ENCODE data around the gene UXS1. TPM values are rescaled to one million over a fixed set of nuclear protein-coding genes. Genes with fewer than 3 reads are reported as not detected.

The UXS1 gene
- total RNA-seq, 1 experiment from 2014 or later: 46.3 TPM

DNA sequence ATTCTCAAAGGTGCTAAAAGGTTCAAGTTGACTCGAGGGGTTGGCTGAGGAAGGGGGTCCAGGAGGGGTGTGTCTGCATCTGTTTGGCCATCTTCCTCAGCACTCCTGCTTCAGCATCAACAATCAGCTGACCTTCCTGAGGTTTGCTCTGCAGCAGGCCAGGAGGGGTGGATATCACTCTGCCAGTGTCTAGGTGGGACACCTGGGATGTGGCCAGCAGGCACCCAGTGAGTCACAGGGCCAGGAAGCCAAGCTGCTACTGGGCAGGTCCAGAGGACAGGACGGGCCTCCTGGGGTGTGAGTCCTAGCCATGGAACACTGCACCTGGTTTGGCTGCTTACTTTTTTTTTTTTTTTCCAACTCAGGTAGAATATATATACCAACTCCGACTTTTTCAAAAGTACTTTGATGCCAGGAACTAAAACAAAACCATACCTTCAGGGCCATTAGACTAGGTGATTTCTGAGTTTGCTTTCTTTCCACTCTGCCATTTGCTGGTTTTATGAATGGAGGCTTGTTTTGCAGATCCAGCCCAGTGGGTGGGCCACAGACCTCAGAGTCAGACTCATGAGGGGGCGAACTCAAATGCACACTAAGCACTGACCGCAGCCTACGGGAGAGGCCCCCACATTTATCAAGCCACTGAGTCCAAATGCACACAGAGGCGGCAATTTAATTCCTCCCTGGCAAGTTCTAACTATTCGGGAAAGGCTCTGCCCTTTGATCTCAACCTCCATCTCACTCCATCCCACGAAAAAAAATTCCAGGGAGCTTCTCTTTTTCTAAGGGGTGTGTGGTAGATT, 76.0 kb downstream of the UXS1 start:
- peaks cover 3% of the 10 kb centered on the region; the same call in 1 of the 2 replicates for H3K4me1 ChIP-seq (ENCODE audit: insufficient read depth, low read length)
- peaks cover 22 to 24% of the 10 kb centered on the region in 2 experiments for H3K4me1 Mint-ChIP-seq
- peak overlapping the region in 2 of 3 experiments; percentile 63 to 73; a peak in 3 of 7 replicates for H3K27ac Mint-ChIP-seq

More for the DNA sequence above, 76.0 kb downstream of the UXS1 start:
- no peak overlapping the region for H2BK15ac ChIP-seq (ENCODE audit: low read depth, low read length)
- H4K5ac ChIP-seq (ENCODE audit: insufficient read length, low read depth, low read length): no peak overlapping the region
- WGBS (ENCODE audit: extremely low coverage, insufficient read length, low lambda C conversion rate): no CpG with 5 or more reads among the region's 9 CpGs
- TF ChIP-seq, protein P1, sequence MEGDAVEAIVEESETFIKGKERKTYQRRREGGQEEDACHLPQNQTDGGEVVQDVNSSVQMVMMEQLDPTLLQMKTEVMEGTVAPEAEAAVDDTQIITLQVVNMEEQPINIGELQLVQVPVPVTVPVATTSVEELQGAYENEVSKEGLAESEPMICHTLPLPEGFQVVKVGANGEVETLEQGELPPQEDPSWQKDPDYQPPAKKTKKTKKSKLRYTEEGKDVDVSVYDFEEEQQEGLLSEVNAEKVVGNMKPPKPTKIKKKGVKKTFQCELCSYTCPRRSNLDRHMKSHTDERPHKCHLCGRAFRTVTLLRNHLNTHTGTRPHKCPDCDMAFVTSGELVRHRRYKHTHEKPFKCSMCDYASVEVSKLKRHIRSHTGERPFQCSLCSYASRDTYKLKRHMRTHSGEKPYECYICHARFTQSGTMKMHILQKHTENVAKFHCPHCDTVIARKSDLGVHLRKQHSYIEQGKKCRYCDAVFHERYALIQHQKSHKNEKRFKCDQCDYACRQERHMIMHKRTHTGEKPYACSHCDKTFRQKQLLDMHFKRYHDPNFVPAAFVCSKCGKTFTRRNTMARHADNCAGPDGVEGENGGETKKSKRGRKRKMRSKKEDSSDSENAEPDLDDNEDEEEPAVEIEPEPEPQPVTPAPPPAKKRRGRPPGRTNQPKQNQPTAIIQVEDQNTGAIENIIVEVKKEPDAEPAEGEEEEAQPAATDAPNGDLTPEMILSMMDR (conservative IDR thresholded peaks at IDR 0.05): no peak
- no peak overlapping the region for H3K18ac ChIP-seq (ENCODE audit: insufficient read length, low read depth, low read length)
- no peaks in the 10 kb centered on the region for H3K23me2 ChIP-seq (ENCODE audit: insufficient read length, low read depth, low read length, poor library complexity, severe bottlenecking)
- peaks cover 7 to 28% (median 21%) of the 10 kb centered on the region in 3 experiments; a peak in 6 of 7 replicates for H3K36me3 Mint-ChIP-seq (ENCODE audit: insufficient read depth in 1 of 3, low read depth in 3 of 3)
- H2AK5ac ChIP-seq (ENCODE audit: insufficient read length, low read length): no peak overlapping the region
- no peak overlapping the region for H4K91ac ChIP-seq (ENCODE audit: insufficient read length, low read depth, low read length)
- H3K9me3 Mint-ChIP-seq: no peaks in the 10 kb centered on the region
- no peak overlapping the region for H3K27ac ChIP-seq (ENCODE audit: insufficient read length, low read depth, low read length)
- DNase-seq: no peak
- H3K4ac ChIP-seq (ENCODE audit: low read depth, low read length): no peak overlapping the region
- H3K79me2 ChIP-seq (ENCODE audit: insufficient read depth, low read length): no peaks in the 10 kb centered on the region
- no peaks in the 10 kb centered on the region for H3K27me3 Mint-ChIP-seq (ENCODE audit: low read depth)
- no peak overlapping the region for H2BK12ac ChIP-seq (ENCODE audit: insufficient read length, low read depth, low read length)
- H2BK120ac ChIP-seq (ENCODE audit: low read depth, low read length, poor library complexity, severe bottlenecking): no peak overlapping the region
- no peaks in the 10 kb centered on the region for H3K79me1 ChIP-seq (ENCODE audit: insufficient read depth, low read depth, low read length, poor library complexity, severe bottlenecking)
- H4K8ac ChIP-seq (replicated peaks; ENCODE audit: insufficient read length, low read depth, low read length): no peak overlapping the region
- H3K56ac ChIP-seq (ENCODE audit: insufficient read length, low read depth, low read length): no peak overlapping the region
- H3K4me2 ChIP-seq (ENCODE audit: insufficient read depth, insufficient read length, low read length): no peak overlapping the region
- no peak overlapping the region for H2BK20ac ChIP-seq (ENCODE audit: low read depth, low read length, poor library complexity, severe bottlenecking)
- no peak overlapping the region for H2BK5ac ChIP-seq (ENCODE audit: insufficient read length, low read length)
- no peaks in the 10 kb centered on the region for H4K20me1 ChIP-seq (ENCODE audit: control insufficient read depth, insufficient read depth, insufficient read length)
- no peak overlapping the region for H3K9ac ChIP-seq (ENCODE audit: extremely low read depth, insufficient read length, low read length)
- H3T11ph ChIP-seq (ENCODE audit: low read length): no peak overlapping the region
- no peak overlapping the region for H3K4me3 Mint-ChIP-seq
- no peaks in the 10 kb centered on the region for H3K27me3 ChIP-seq (ENCODE audit: insufficient read depth, low read length)
- no peak overlapping the region for H3K23ac ChIP-seq (ENCODE audit: insufficient read length, low read depth, low read length)
- no peak overlapping the region for H2AFZ ChIP-seq (ENCODE audit: low read length)
- H3K14ac ChIP-seq (ENCODE audit: insufficient read depth, low read length): no peak overlapping the region
- H3K9me3 ChIP-seq (ENCODE audit: control insufficient read depth, low read depth, low read length): no peaks in the 10 kb centered on the region
